Rectal smooth muscle tissue (tissue), 1 donor: ENCODE measurements around the gene CHPF.
A peak's percentile ranks its signal among the peaks of the same experiment; 100 is the strongest.

ENCODE experiments used
- H3K27ac ChIP-seq: one replicate; pipeline ENCODE4 v1.7.0; 2013; ENCODE audit warnings: low read depth, low read length, inconsistent platforms
- H3K27me3 ChIP-seq: one replicate; pipeline ENCODE4 v1.7.0; 2013; ENCODE audit warnings: low read length; ENCODE audit not compliant: control insufficient read depth, insufficient read depth
- H3K36me3 ChIP-seq: one replicate; pipeline ENCODE4 v1.7.0; 2013; ENCODE audit warnings: low read length; ENCODE audit not compliant: control insufficient read depth, insufficient read depth
- H3K4me1 ChIP-seq: one replicate; pipeline ENCODE4 v1.7.0; 2013; ENCODE audit warnings: low read length; ENCODE audit not compliant: control insufficient read depth, insufficient read depth
- H3K4me3 ChIP-seq: one replicate; pipeline ENCODE4 v1.7.0; 2013; ENCODE audit warnings: low read length
- H3K9ac ChIP-seq: one replicate; pipeline ENCODE4 v1.7.0; 2013; ENCODE audit warnings: low read length

The CHPF gene

GRCh38 chr2:219572237-219573001 lies 28.8 kb upstream of the CHPF start, which contains the start of gene INHA:
Gene INHA (plus strand): TSS chr2:219572310. CDS start chr2:219572375, 65 bp downstream.
- peaks cover 6% of the 10 kb centered on the region for H3K27me3 ChIP-seq
- H3K4me1 ChIP-seq, result peaks cover 4% of the 10 kb centered on the region
- H3K36me3 ChIP-seq, result no peaks in the 10 kb centered on the region
- no peak within 1 kb of the TSS for H3K9ac ChIP-seq
- H3K4me3 ChIP-seq, result peak within 1 kb of the TSS; percentile 29
- peak within 1 kb of the TSS; percentile 78 for H3K27ac ChIP-seq

GRCh38 chr2:219571311-219572236 lies 28.0 kb upstream of the CHPF start, which contains the start of gene OBSL1:
Gene OBSL1 (minus strand): TSS chr2:219571539. CDS start chr2:219571232, 307 bp downstream.
- peaks cover 3% of the 10 kb centered on the region for H3K36me3 ChIP-seq
- peak within 1 kb of the TSS; percentile 78 for H3K27ac ChIP-seq
- peaks cover 6% of the 10 kb centered on the region for H3K27me3 ChIP-seq
- peak within 1 kb of the TSS; percentile 66 for H3K4me3 ChIP-seq
- H3K9ac ChIP-seq, result peak within 1 kb of the TSS; percentile 21
- H3K4me1 ChIP-seq, result peaks cover 4% of the 10 kb centered on the region

GRCh38 chr2:219570924-219571310 lies 27.3 kb upstream of the CHPF start:
- Histone ChIP-seq H3K4me1 (peaks cover 4% of the 10 kb centered on the region), H3K9ac (peak overlapping the region; percentile 21), H3K36me3 (peaks cover 3% of the 10 kb centered on the region), H3K27me3 (peaks cover 6% of the 10 kb centered on the region), H3K27ac (peak overlapping the region; percentile 78), H3K4me3 (peak overlapping the region; percentile 66)

GRCh38 chr2:219570194-219570923 lies 26.8 kb upstream of the CHPF start:
- H3K36me3 ChIP-seq, result peaks cover 3% of the 10 kb centered on the region
- peaks cover 6% of the 10 kb centered on the region for H3K27me3 ChIP-seq
- no peak overlapping the region for H3K9ac ChIP-seq
- H3K27ac ChIP-seq, result peak overlapping the region; percentile 78
- H3K4me1 ChIP-seq, result peaks cover 4% of the 10 kb centered on the region
- H3K4me3 ChIP-seq, result peak overlapping the region; percentile 66

- Histone ChIP-seq H3K27ac (no peak overlapping the region), H3K4me1 (peaks cover 4% of the 10 kb centered on the region), H3K36me3 (peaks cover 3% of the 10 kb centered on the region), H3K27me3 (peaks cover 1% of the 10 kb centered on the region), H3K9ac (no peak overlapping the region), H3K4me3 (no peak overlapping the region)
Measured at GRCh38 chr2:219569635-219570034, 26.0 kb upstream of the CHPF start.

- H3K4me3 ChIP-seq, result no peak overlapping the region
- H3K36me3 ChIP-seq, result peaks cover 3% of the 10 kb centered on the region
- no peak overlapping the region for H3K27ac ChIP-seq
- H3K27me3 ChIP-seq, result no peaks in the 10 kb centered on the region
- H3K4me1 ChIP-seq, result peaks cover 4% of the 10 kb centered on the region
- H3K9ac ChIP-seq, result no peak overlapping the region
Measured at GRCh38 chr2:219569041-219569440, 25.4 kb upstream of the CHPF start.

- no peak overlapping the region for H3K27ac ChIP-seq
- H3K27me3 ChIP-seq, result no peaks in the 10 kb centered on the region
- peaks cover 4% of the 10 kb centered on the region for H3K4me1 ChIP-seq
- H3K36me3 ChIP-seq, result peaks cover 3% of the 10 kb centered on the region
- no peak overlapping the region for H3K9ac ChIP-seq
- no peak overlapping the region for H3K4me3 ChIP-seq
Measured at GRCh38 chr2:219567791-219568361, 24.3 kb upstream of the CHPF start.

GRCh38 chr2:219567131-219567530 lies 23.5 kb upstream of the CHPF start:
- H3K36me3 ChIP-seq, result peaks cover 3% of the 10 kb centered on the region
- no peak overlapping the region for H3K4me3 ChIP-seq
- H3K27me3 ChIP-seq, result no peaks in the 10 kb centered on the region

GRCh38 chr2:219566640-219567039 lies 23.0 kb upstream of the CHPF start:
- H3K4me3 ChIP-seq, result no peak overlapping the region
- H3K36me3 ChIP-seq, result peaks cover 3% of the 10 kb centered on the region
- no peak overlapping the region for H3K27ac ChIP-seq
- no peaks in the 10 kb centered on the region for H3K27me3 ChIP-seq
- H3K9ac ChIP-seq, result no peak overlapping the region
- H3K4me1 ChIP-seq, result peaks cover 1% of the 10 kb centered on the region

More at GRCh38 chr2:219567131-219567530, 23.5 kb upstream of the CHPF start:
- Histone ChIP-seq H3K4me1 (peaks cover 4% of the 10 kb centered on the region), H3K9ac (no peak overlapping the region), H3K27ac (no peak overlapping the region)

- Histone ChIP-seq H3K27me3 (no peaks in the 10 kb centered on the region), H3K9ac (no peak overlapping the region), H3K36me3 (peaks cover 3% of the 10 kb centered on the region), H3K4me3 (no peak overlapping the region), H3K4me1 (no peaks in the 10 kb centered on the region), H3K27ac (no peak overlapping the region)
Measured at GRCh38 chr2:219565130-219566080, 21.8 kb upstream of the CHPF start.
